BLaER1 treated with 17β-estradiol and CSF1 and Interleukin-3, amounts not matched to agents 10 nM and 100 nM (cell line): Measurements from ENCODE around the gene PPFIBP2.

Experiments
- H3K27ac ChIP-seq, 11 experiments: shearing (Covaris generic); formaldehyde crosslinking; 2 replicates each; pipeline ENCODE4 v1.8.1; 2022
- H3K27me3 ChIP-seq, 11 experiments: shearing (Covaris generic); formaldehyde crosslinking; 2 replicates each; pipeline ENCODE4 v1.8.1; 2022
- H3K36me3 ChIP-seq, 11 experiments: shearing (Covaris generic); formaldehyde crosslinking; 2 replicates each; pipeline ENCODE4 v1.8.1; 2022
- H3K4me1 ChIP-seq, 10 experiments: shearing (Covaris generic); formaldehyde crosslinking; 2 replicates each; pipeline ENCODE4 v1.8.1; 2022
- H3K4me2 ChIP-seq, 11 experiments: shearing (Covaris generic); formaldehyde crosslinking; 2 replicates each; pipeline ENCODE4 v1.8.1; 2022
- H3K4me3 ChIP-seq, 10 experiments: shearing (Covaris generic); formaldehyde crosslinking; 2 replicates each; pipeline ENCODE4 v1.8.1; 2022
- H3K9ac ChIP-seq, 11 experiments: shearing (Covaris generic); formaldehyde crosslinking; 2 replicates each; pipeline ENCODE4 v1.8.1; 2022
- H3K9me3 ChIP-seq, 11 experiments: shearing (Covaris generic); formaldehyde crosslinking; replicated peaks in 1 of 11; 2 replicates each; pipeline ENCODE4 v1.8.1; 2022
- H4K20me1 ChIP-seq, 11 experiments: shearing (Covaris generic); formaldehyde crosslinking; 2 replicates each; pipeline ENCODE4 v1.8.1; 2022
- Cebpa-rat ChIP-seq, 11 experiments: shearing (Covaris generic); IDR thresholded peaks; 2 replicates each; pipeline ENCODE4 v1.8.1; 2022

Gene PPFIBP2

GRCh38 chr11:7533199-7534041 is 19.6 kb downstream of the PPFIBP2 start:
- Histone ChIP-seq H3K9me3 (no peaks in the 10 kb centered on the region), H3K4me1 (peaks cover 19 to 75% (median 26%) of the 10 kb centered on the region in 10 experiments), H3K36me3 (peaks cover 0 to 21% (median 0%) of the 10 kb centered on the region in 11 experiments; a peak in 1 of 22 replicates), H3K9ac (no peak overlapping the region), H3K27ac (no peak overlapping the region), H3K4me3 (no peak overlapping the region), H3K27me3 (no peaks in the 10 kb centered on the region), H4K20me1 (peaks cover 0 to 100% (median 28%) of the 10 kb centered on the region in 11 experiments; a peak in 11 of 22 replicates), H3K4me2 (peak overlapping the region in 10 of 11 experiments; percentile 33 to 77 (median 68); a peak in 16 of 22 replicates)
- TF ChIP-seq Cebpa-rat (IDR thresholded peaks at IDR 0.05) = no peak

GRCh38 chr11:7534042-7534378 is 20.2 kb downstream of the PPFIBP2 start:
- peak overlapping the region in 10 of 11 experiments; percentile 33 to 77 (median 68); a peak in 20 of 22 replicates for H3K4me2 ChIP-seq
- TF ChIP-seq Cebpa-rat (IDR thresholded peaks at IDR 0.05) = no peak

GRCh38 chr11:7536100-7536499 is 22.3 kb downstream of the PPFIBP2 start:
- H3K4me2 ChIP-seq = no peak overlapping the region
- H3K9me3 ChIP-seq = no peaks in the 10 kb centered on the region
- TF ChIP-seq Cebpa-rat (IDR thresholded peaks at IDR 0.05) = no peak
- H3K9ac ChIP-seq = no peak overlapping the region
- H3K4me3 ChIP-seq = no peak overlapping the region
- 0 out of 22 replicates have a peak, but pooled peaks cover 0 to 15% (median 0%) of the 10 kb centered on the region in 11 experiments for H3K36me3 ChIP-seq
- no peak overlapping the region for H3K27ac ChIP-seq
- peaks cover 7 to 100% (median 50%) of the 10 kb centered on the region in 11 experiments; a peak in 15 of 22 replicates for H4K20me1 ChIP-seq
- H3K4me1 ChIP-seq = peaks cover 19 to 51% (median 25%) of the 10 kb centered on the region in 10 experiments
- H3K27me3 ChIP-seq = no peaks in the 10 kb centered on the region

More at GRCh38 chr11:7534042-7534378, 20.2 kb downstream of the PPFIBP2 start:
- H3K27me3 ChIP-seq = no peaks in the 10 kb centered on the region
- H3K27ac ChIP-seq = no peak overlapping the region
- H3K4me1 ChIP-seq = peaks cover 19 to 70% (median 25%) of the 10 kb centered on the region in 10 experiments
- no peak overlapping the region for H3K9ac ChIP-seq
- H3K9me3 ChIP-seq = no peaks in the 10 kb centered on the region
- no peak overlapping the region for H3K4me3 ChIP-seq
- peaks cover 0 to 100% (median 33%) of the 10 kb centered on the region in 11 experiments; a peak in 12 of 22 replicates for H4K20me1 ChIP-seq
- H3K36me3 ChIP-seq = peaks cover 0 to 20% (median 0%) of the 10 kb centered on the region in 11 experiments; a peak in 1 of 22 replicates

GRCh38 chr11:7537265-7537664 is 23.5 kb downstream of the PPFIBP2 start:
- Histone ChIP-seq H3K4me2 (peak overlapping the region in 3 of 11 experiments; percentile 18 to 24 (median 20); a peak in 1 of 22 replicates), H3K27ac (no peak overlapping the region), H3K4me3 (no peak overlapping the region), H3K27me3 (no peaks in the 10 kb centered on the region), H4K20me1 (peaks cover 7 to 100% (median 57%) of the 10 kb centered on the region in 11 experiments; a peak in 15 of 22 replicates), H3K9me3 (no peaks in the 10 kb centered on the region), H3K4me1 (peaks cover 19 to 41% (median 25%) of the 10 kb centered on the region in 10 experiments), H3K9ac (no peak overlapping the region), H3K36me3 (0 out of 22 replicates have a peak, but pooled peaks cover 0 to 15% (median 0%) of the 10 kb centered on the region in 11 experiments)
- TF ChIP-seq Cebpa-rat (IDR thresholded peaks at IDR 0.05) = no peak

GRCh38 chr11:7538031-7538430 is 24.2 kb downstream of the PPFIBP2 start:
- Histone ChIP-seq H3K27ac (no peak overlapping the region), H3K9ac (no peak overlapping the region), H3K4me2 (peak overlapping the region in 3 of 11 experiments; percentile 18 to 24 (median 20); a peak in 5 of 22 replicates), H4K20me1 (peaks cover 7 to 100% (median 57%) of the 10 kb centered on the region in 11 experiments; a peak in 16 of 22 replicates), H3K27me3 (no peaks in the 10 kb centered on the region), H3K9me3 (no peaks in the 10 kb centered on the region), H3K4me3 (no peak overlapping the region), H3K4me1 (peaks cover 19 to 41% (median 25%) of the 10 kb centered on the region in 10 experiments), H3K36me3 (0 out of 22 replicates have a peak, but pooled peaks cover 0 to 15% (median 0%) of the 10 kb centered on the region in 11 experiments)
- no peak for TF ChIP-seq Cebpa-rat (IDR thresholded peaks at IDR 0.05)

- H3K9me3 ChIP-seq = no peaks in the 10 kb centered on the region
- peak overlapping the region in 3 of 11 experiments; percentile 18 to 24 (median 20); a peak in 4 of 22 replicates for H3K4me2 ChIP-seq
- H3K36me3 ChIP-seq = 0 out of 22 replicates have a peak, but pooled peaks cover 0 to 15% (median 0%) of the 10 kb centered on the region in 11 experiments
- H3K9ac ChIP-seq = no peak overlapping the region
- H3K27ac ChIP-seq = no peak overlapping the region
- H3K4me3 ChIP-seq = no peak overlapping the region
- TF ChIP-seq Cebpa-rat (IDR thresholded peaks at IDR 0.05) = no peak
- H3K4me1 ChIP-seq = peaks cover 15 to 34% (median 21%) of the 10 kb centered on the region in 10 experiments
- H4K20me1 ChIP-seq = peaks cover 7 to 100% (median 60%) of the 10 kb centered on the region in 11 experiments; a peak in 16 of 22 replicates
- no peaks in the 10 kb centered on the region for H3K27me3 ChIP-seq
Observed at GRCh38 chr11:7538466-7539454, 25.0 kb downstream of the PPFIBP2 start.

GRCh38 chr11:7540830-7541555 is 27.2 kb downstream of the PPFIBP2 start:
- Histone ChIP-seq H3K9me3 (no peaks in the 10 kb centered on the region), H3K4me1 (peaks cover 0 to 22% (median 2%) of the 10 kb centered on the region in 10 experiments; a peak in 7 of 20 replicates), H4K20me1 (peaks cover 7 to 100% (median 56%) of the 10 kb centered on the region in 11 experiments; a peak in 16 of 22 replicates), H3K9ac (no peak overlapping the region), H3K27me3 (no peaks in the 10 kb centered on the region), H3K4me2 (no peak overlapping the region), H3K4me3 (no peak overlapping the region), H3K27ac (no peak overlapping the region), H3K36me3 (peaks cover 0 to 24% (median 0%) of the 10 kb centered on the region in 11 experiments; a peak in 2 of 22 replicates)
- TF ChIP-seq Cebpa-rat (IDR thresholded peaks at IDR 0.05) = no peak

- no peaks in the 10 kb centered on the region for H3K27me3 ChIP-seq
- no peak overlapping the region for H3K27ac ChIP-seq
- H3K4me1 ChIP-seq = peaks cover 0 to 11% (median 0%) of the 10 kb centered on the region in 10 experiments; a peak in 7 of 20 replicates
- no peak overlapping the region for H3K4me2 ChIP-seq
- no peak overlapping the region for H3K4me3 ChIP-seq
- H3K9me3 ChIP-seq = no peaks in the 10 kb centered on the region
- peaks cover 11 to 100% (median 70%) of the 10 kb centered on the region in 11 experiments; a peak in 18 of 22 replicates for H4K20me1 ChIP-seq
- H3K9ac ChIP-seq = no peak overlapping the region
- TF ChIP-seq Cebpa-rat (IDR thresholded peaks at IDR 0.05) = no peak
- peaks cover 0 to 25% (median 0%) of the 10 kb centered on the region in 11 experiments; a peak in 3 of 22 replicates for H3K36me3 ChIP-seq
Observed at GRCh38 chr11:7543302-7543701, 29.5 kb downstream of the PPFIBP2 start.
